ENCODE results near the gene KLHL20. TPM values are rescaled to one million over a fixed set of nuclear protein-coding genes. Genes with fewer than 3 reads are reported as not detected.
"Not testable (repeated sequence)": the region's sequence is repeated elsewhere in the genome, so short reads cannot be mapped to it uniquely, and the experiment has no call there.

KLHL20 gene
- total RNA-seq, 1 experiment from 2014 or later: 11.4 TPM

- H3K27ac ChIP-seq (ENCODE audit: low read length): no peak within 1 kb of the TSS
- H3K9me3 ChIP-seq (ENCODE audit: control insufficient read depth, insufficient read depth, low read depth, low read length): no peaks in the 10 kb centered on the region
- BruUV-seq (replicated peaks): no TSS peak
- no peaks in the 10 kb centered on the region for H3K36me3 ChIP-seq (ENCODE audit: control insufficient read depth, insufficient read depth, low read length)
- in situ Hi-C loops (cut with HindIII; ENCODE audit: low pct_unique_long_range_greater_than_20kb, low sequenced_read_pairs) (no loop called here), intact Hi-C loops (cut with micrococcal nuclease; ENCODE audit: unreplicated experiment) (no loop called here)
- H3K4me1 ChIP-seq (ENCODE audit: control insufficient read depth, insufficient read depth, low read length): no peaks in the 10 kb centered on the region
- peak; percentile 89 for ATAC-seq
- peak within 1 kb of the TSS; percentile 38 to 42 for H3K4me3 ChIP-seq (ENCODE audit: low read depth in 2 of 2, low read length in 2 of 2)
- CTCF ChIA-PET: interaction anchor here (0.6 kb wide), 1 partner anchor 785 kb away, joined by 6 read pairs; no protein-coding TSS in a partner anchor
- TF ChIP-seq REST (IDR thresholded peaks at IDR 0.05; ENCODE audit: insufficient read depth in 1 of 2, low read depth in 2 of 2, low read length in 1 of 2): no peak
- no peak for TF ChIP-seq TCF7L2 (IDR thresholded peaks at IDR 0.05; ENCODE audit: low read depth, low read length)
- no peak for TF ChIP-seq POLR2AphosphoS5 (IDR thresholded peaks at IDR 0.05; ENCODE audit: low read depth, low read length)
- no peak for TF ChIP-seq SIN3A (IDR thresholded peaks at IDR 0.05; ENCODE audit: borderline replicate concordance, insufficient read depth, low read depth, low read length)
- TF ChIP-seq CTCF (IDR thresholded peaks at IDR 0.05): no peak
- peaks cover 3% of the 10 kb centered on the region; the same call in 1 of the 2 replicates for H3K27me3 ChIP-seq (ENCODE audit: control insufficient read depth, insufficient read depth, low read length)
- DNase-seq (ENCODE audit: low read depth, low spot score): no peak
- POLR2A ChIA-PET: no interaction called here
Observed at GRCh38 chr1:173669491-173669941, 45.3 kb upstream of the KLHL20 start, which contains the start of gene ANKRD45. ANKRD45 (minus strand) TSS chr1:173669851; CDS start chr1:173659418, 10,433 bp downstream.

GRCh38 chr1:173674496-173674895, 40.3 kb upstream of the KLHL20 start:
- H3K27ac ChIP-seq (ENCODE audit: low read length); CTCF ChIA-PET; H3K9me3 ChIP-seq (ENCODE audit: control insufficient read depth, insufficient read depth, low read depth, low read length); in situ Hi-C loops (cut with HindIII; ENCODE audit: low pct_unique_long_range_greater_than_20kb, low sequenced_read_pairs); H3K27me3 ChIP-seq (ENCODE audit: control insufficient read depth, insufficient read depth, low read length); POLR2A ChIA-PET; H3K4me1 ChIP-seq (ENCODE audit: control insufficient read depth, insufficient read depth, low read length); intact Hi-C loops (cut with micrococcal nuclease; ENCODE audit: unreplicated experiment); H3K36me3 ChIP-seq (ENCODE audit: control insufficient read depth, insufficient read depth, low read length); DNase-seq (ENCODE audit: low read depth, low spot score); ATAC-seq; H3K4me3 ChIP-seq (ENCODE audit: low read depth in 2 of 2, low read length in 2 of 2); BruUV-seq (replicated peaks): not testable (repeated sequence)

- H3K4me1 ChIP-seq (ENCODE audit: control insufficient read depth, insufficient read depth, low read length); H3K9me3 ChIP-seq (ENCODE audit: control insufficient read depth, insufficient read depth, low read depth, low read length); H3K4me3 ChIP-seq (ENCODE audit: low read depth in 2 of 2, low read length in 2 of 2); intact Hi-C loops (cut with micrococcal nuclease; ENCODE audit: unreplicated experiment); ATAC-seq; H3K27ac ChIP-seq (ENCODE audit: low read length); POLR2A ChIA-PET; BruUV-seq (replicated peaks); in situ Hi-C loops (cut with HindIII; ENCODE audit: low pct_unique_long_range_greater_than_20kb, low sequenced_read_pairs); H3K27me3 ChIP-seq (ENCODE audit: control insufficient read depth, insufficient read depth, low read length); DNase-seq (ENCODE audit: low read depth, low spot score); H3K36me3 ChIP-seq (ENCODE audit: control insufficient read depth, insufficient read depth, low read length); CTCF ChIA-PET: not testable (repeated sequence)
Observed at GRCh38 chr1:173680152-173680551, 34.6 kb upstream of the KLHL20 start.
